HG02642 (cell line): ENCODE results near the gene KLF12.

Source experiments
- ATAC-seq: cut with Tn5 transposase; IDR thresholded peaks from one replicate; pipeline ENCODE4 v1.9.1; 2021; ENCODE audit warnings: mild to moderate bottlenecking; ENCODE audit not compliant: unreplicated experiment, poor library complexity

The KLF12 gene

DNA sequence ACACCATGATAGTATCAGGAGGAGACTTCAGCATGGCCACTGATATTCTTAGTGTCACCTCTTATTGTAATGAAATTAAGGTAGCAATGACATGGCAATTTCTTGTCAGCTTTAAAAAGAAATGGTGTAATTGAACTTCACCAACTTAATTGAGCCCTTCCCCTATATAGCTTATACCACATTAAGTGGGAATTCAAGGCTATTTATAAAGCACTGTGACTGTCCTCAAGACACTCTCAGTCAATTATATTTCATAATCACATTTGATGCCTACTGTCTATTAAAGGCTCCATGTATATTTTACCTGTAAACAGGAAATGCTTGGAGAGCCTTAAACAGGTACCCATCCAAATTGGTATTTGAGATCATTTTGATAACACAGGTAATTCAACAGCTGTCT lies 28.3 kb downstream of the KLF12 start:
- ATAC-seq = no peak

DNA sequence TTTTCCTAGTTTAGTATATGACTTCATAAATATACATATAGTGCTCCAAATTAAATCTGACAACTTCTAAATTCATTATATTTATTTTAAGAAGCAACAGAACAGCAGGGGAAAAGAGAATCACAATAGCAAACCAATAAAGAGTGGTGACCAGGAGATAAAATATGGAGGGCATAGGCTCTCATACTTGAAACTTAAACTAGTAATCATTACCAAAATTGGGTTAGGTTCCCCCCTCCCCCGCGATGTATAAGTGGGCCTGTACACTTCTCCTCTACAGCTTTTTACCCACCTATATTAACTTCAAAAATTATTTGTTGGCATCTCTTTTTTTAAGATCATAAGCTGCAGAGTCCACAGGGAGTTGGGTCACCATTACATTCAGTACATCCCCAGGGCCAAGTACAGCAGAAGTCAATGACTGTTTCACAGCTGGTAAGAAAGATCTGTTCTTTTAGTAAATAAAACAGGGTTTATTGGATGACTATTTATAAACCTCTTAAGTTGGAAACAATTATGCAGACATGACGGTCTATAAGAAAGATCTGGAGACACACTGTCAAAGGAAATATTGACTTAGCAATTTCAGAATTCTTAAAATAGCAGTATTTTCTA lies 29.4 kb downstream of the KLF12 start:
- ATAC-seq = no peak

- no peak for ATAC-seq
Observed at GRCh38 chr13:74103970-74104555, 30.1 kb downstream of the KLF12 start.

DNA sequence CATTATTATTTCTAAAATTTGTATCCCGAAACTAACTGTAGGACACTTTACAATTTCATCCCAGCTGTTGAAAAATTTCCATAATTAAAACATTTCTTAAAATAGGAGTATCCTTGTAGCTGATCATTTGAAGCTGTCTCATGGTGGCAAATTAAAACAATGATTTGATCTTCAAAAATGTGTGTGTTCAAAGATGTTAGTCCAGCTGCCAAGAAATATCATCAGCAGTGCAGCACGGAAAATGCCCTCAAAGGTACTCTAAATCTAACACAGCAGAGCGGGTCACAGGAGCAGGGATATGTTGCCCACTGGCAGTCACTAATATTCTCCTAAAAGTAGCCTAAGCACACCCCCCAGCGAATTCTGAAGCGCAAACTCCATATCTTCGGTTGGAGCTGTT lies 31.0 kb downstream of the KLF12 start:
- ATAC-seq = no peak

GRCh38 chr13:74102691-74103090 lies 31.5 kb downstream of the KLF12 start:
- no peak for ATAC-seq

DNA sequence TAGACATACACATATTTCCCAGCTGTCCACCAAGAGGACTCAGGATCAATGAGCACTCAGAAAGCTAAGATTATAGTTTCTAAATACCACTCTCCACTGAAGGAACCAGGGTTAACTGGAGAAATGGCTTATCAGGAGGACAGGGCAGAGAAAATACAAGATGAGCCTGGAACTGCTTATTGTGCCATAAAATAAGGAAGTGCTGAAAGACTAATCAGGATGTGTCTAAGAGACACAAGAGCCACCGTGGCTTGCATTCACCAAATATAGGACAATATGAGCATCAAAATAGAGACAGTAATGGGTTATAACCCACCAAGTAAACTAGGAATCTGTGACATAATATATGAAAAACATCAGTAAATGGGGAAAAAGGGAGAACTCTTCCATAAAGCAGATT lies 32.8 kb downstream of the KLF12 start:
- ATAC-seq = no peak

DNA sequence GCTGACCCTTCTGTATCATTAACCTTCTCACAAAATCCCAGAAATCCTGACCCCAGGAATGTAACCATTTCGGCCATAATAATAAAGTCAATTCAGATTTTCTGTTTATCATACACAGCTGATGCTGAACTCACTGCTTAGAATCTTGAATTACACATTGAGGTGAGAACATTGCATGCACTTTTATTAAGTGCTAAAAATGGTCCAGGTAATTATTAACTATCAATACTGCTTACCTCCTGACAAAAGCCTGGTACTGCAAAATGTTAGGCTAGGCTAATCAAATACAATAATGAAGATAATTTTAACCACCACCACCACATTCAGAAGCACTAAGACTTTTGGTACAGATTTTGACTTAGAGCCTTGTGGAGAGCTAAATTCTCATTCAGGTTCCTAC lies 36.1 kb downstream of the KLF12 start:
- ATAC-seq = no peak

DNA sequence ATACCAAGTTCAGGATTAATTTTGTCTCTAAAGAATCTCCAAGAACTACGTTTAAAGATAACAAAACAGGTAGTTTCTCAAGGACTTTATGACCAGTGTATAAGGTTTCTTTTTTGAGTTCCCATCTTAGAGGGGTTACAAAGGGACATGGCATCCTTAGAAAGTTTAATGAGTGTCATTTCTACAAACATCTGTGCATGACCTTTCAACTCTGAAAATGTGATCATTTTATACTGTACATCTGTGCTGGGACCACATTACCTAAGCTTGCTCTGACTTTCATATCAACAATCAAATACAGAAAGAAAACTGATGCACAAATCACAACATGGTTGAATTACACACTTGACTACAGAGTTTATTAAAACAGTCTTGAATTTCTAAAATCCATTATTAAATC lies 37.1 kb downstream of the KLF12 start:
- ATAC-seq = no peak

GRCh38 chr13:74093691-74094090 lies 40.5 kb downstream of the KLF12 start:
- no peak for ATAC-seq

- ATAC-seq = no peak
Observed at GRCh38 chr13:74092711-74093110, 41.5 kb downstream of the KLF12 start.

GRCh38 chr13:74090869-74091605 lies 43.2 kb downstream of the KLF12 start:
- ATAC-seq = no peak

DNA sequence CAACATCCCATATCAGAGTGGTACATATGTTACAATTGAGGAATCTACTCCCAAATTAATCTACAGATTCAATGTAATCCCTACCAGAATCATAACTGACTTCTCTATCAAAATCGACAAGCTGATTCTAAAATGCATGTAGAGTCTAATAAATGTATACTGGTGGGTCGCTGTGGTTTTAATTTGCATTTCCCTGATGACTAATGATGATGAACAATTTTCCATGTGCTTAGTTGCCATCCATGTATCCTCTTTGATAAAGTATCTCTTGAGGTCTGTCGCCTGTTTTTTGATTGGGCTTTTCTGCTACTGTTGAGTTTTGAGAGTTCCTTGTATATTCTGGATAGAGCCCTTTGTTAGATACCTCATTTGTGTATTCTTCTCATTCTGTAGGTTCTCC lies 43.8 kb downstream of the KLF12 start:
- ATAC-seq = no peak

DNA sequence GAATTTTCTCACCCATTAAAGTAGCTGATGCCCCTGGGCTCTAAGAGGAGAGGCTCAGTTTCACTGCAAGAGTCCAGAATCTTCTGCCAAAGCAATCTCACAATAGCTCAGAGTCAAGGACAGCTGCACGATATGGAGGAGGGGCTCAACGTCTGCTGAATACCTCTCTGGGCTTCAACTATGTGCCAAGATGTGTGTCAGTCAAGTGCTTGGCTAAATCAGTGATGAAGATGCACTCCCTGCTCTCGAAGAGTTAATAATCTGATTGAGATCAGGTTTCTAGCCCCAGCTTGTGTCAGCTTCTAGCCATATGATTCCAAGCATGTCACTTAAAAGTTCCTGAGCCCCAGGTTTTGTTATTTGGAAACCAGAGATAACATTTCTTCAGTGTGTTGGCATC lies 46.8 kb downstream of the KLF12 start:
- no peak for ATAC-seq
